Heart right ventricle (tissue), 16 donors: ENCODE results near the gene SLC27A1. TPM values are rescaled to one million over a fixed set of nuclear protein-coding genes. Genes with fewer than 3 reads are reported as not detected.
"Not testable (repeated sequence)": the region's sequence is repeated elsewhere in the genome, so short reads cannot be mapped to it uniquely, and the experiment has no call there.

Experiments used
- ATAC-seq, 8 donors: fragments of 200-7000 bp; cut with Tn5 transposase; one replicate each; pipeline ENCODE4 v1.9.1; 2020; ENCODE audit warnings: mild to moderate bottlenecking in 8 of 8, moderate library complexity in 8 of 8, moderate number of reproducible peaks in 1 of 8
- DNase-seq, 2 donors: peaks; one replicate each; pipeline ENCODE4 v3.0.0-alpha.2; 2020
- H3K27ac ChIP-seq, 10 donors: fragments of 200-600 bp; sonication (generic) in 2 of 10; one replicate each; pipeline versions ENCODE4 v1.5.0 to v1.8.0; 2020 to 2022; ENCODE audit warnings: mild to moderate bottlenecking in 3 of 10
- H3K27me3 ChIP-seq, 7 donors: fragments of 200-600 bp; one replicate each; pipeline ENCODE4 v1.8.0; 2021 to 2022; ENCODE audit warnings: mild to moderate bottlenecking in 2 of 7
- H3K36me3 ChIP-seq, 9 donors: fragments of 200-600 bp; sonication (generic) in 1 of 9; one replicate each; pipeline versions ENCODE4 v1.5.0 to v1.8.0; 2020 to 2022; ENCODE audit warnings: mild to moderate bottlenecking in 2 of 9
- H3K4me1 ChIP-seq, 9 donors: fragments of 200-600 bp; sonication (generic) in 1 of 9; one replicate each; pipeline versions ENCODE4 v1.5.0 to v1.8.0; 2020 to 2022; ENCODE audit warnings: mild to moderate bottlenecking in 4 of 9
- H3K4me3 ChIP-seq, 10 donors: fragments of 200-600 bp; sonication (generic) in 2 of 10; one replicate each; pipeline versions ENCODE4 v1.5.0 to v1.8.0; 2020 to 2022; ENCODE audit warnings: mild to moderate bottlenecking in 7 of 10, moderate library complexity in 2 of 10
- H3K9me3 ChIP-seq, 11 donors: fragments of 200-600 bp in 10 of 11; sonication (generic) in 2 of 11; one replicate each; pipeline versions ENCODE4 v1.5.0 to v1.8.0; 2013 to 2022; ENCODE audit warnings: mild to moderate bottlenecking in 2 of 11, control low read depth in 1 of 11, moderate library complexity in 1 of 11
- CTCF ChIP-seq, 9 donors: fragments of 200-600 bp; sonication (generic) in 2 of 9; IDR thresholded peaks; one replicate each; pipeline versions ENCODE4 v1.5.0 to v1.8.0; 2021 to 2022; ENCODE audit warnings: antibody characterized with exemption in 9 of 9, mild to moderate bottlenecking in 5 of 9, moderate library complexity in 1 of 9
- WGBS, 2 donors: extraction: QIAGEN DNeasy Blood & Tissue Kit; methylation state at CpG; one replicate each; pipeline ENCODE4 v1.1.7; 2013; ENCODE audit warnings: inconsistent platforms in 1 of 2; 5-methylcytosine and 5-hydroxymethylcytosine counted together
- intact Hi-C, 10 donors: fragments of 100-400 bp; cut with DNase I; formaldehyde crosslinking; loops; one replicate each; pipeline versions ENCODE4 v1.11.1 to v1.14.2; 2022
- polyA plus RNA-seq, 2 donors: library from polyadenylated mRNA; stranded (reverse); fragments of 200-250 nt; gene quantifications; one replicate each; pipeline ENCODE4 v1.2.3, GENCODE V29; 2013
- total RNA-seq, 10 donors: library from RNA; stranded (reverse); fragmentation: NEBNext Ultra II Directional in 3 of 10; extraction: Animal tissue kit (Norgen Biotek cat#: 25700) in 3 of 10; gene quantifications; one replicate each; pipeline versions ENCODE4 v1.2.1 to v1.2.4, GENCODE V29; 2021 to 2023
- donor health status: Arrhythmogenic right ventricular cardiomyopathy.
- donor health status: ischemic (EF 13 %, LVEDD 7.1; RV severe dilation, severe dysfunction).
- donor health status: healthy with polysubstance abuse.
- donor health status: DM: no; HTN: yes; CAD: no.
- donor health status: DM: no; HTN: no; CAD: no.
- donor health status: ischemic (EF 25% LVEDD 6.9; RV normal size, moderate dysfunction).
- donor health status: ischemic (EF 25% LVEDD 5.7; RV mildly dilated, moderate dysfunction).
- donor health status: healthy.
- donor health status: DM: yes; HTN: yes; CAD: no.
- donor health status: Ischemic cardiomyopathy.
- donor health status: ischemic (EF 35%, LVEDD 5.7; RV mildly dilated, moderate dysfunction).
- donor health status: nonischemic (EF 11% LVEDD 7.7; RV severe dilation, severe dysfunction).
- donor health status: DM: yes; HTN: yes; CAD: no.
- donor health status: PGD.
- donor health status: ischemic (EF 29% LVEDD 5.4; RV normal size, mild dysfunction).
- donor health status: nonischemic (EF 23%, LVEDD 6.1; RV moderate dilation, normal function).

The SLC27A1 gene
- total and polyA plus RNA-seq, 12 donors: 16.0 to 78.3 (median 47.2) TPM

- 92 to 93% methylated on average over 13 of the region's 13 CpGs for WGBS, 2 donors
- intact Hi-C loops: no loop called here
- no peak overlapping the region for H3K27ac ChIP-seq
- no peak overlapping the region for H3K4me3 ChIP-seq
- ATAC-seq (peak in 1 of 8 donors; percentile 12), DNase-seq (no peak)
- no peak for TF ChIP-seq CTCF (IDR thresholded peaks at IDR 0.05)
- no peaks in the 10 kb centered on the region for H3K9me3 ChIP-seq
- peaks cover 0 to 31% (median 13%) of the 10 kb centered on the region in 9 donors for H3K4me1 ChIP-seq
- no peaks in the 10 kb centered on the region for H3K27me3 ChIP-seq
- peaks cover 0 to 67% (median 20%) of the 10 kb centered on the region in 9 donors for H3K36me3 ChIP-seq
Observed at GRCh38 chr19:17504456-17504855, 34.1 kb downstream of the SLC27A1 start.

GRCh38 chr19:17505223-17505622 lies 34.9 kb downstream of the SLC27A1 start:
- intact Hi-C loops: no loop called here

GRCh38 chr19:17506745-17507144 lies 36.4 kb downstream of the SLC27A1 start:
- Histone ChIP-seq H3K27ac (no peak overlapping the region), H3K4me3 (no peak overlapping the region), H3K36me3 (peaks cover 0 to 45% (median 6%) of the 10 kb centered on the region in 9 donors), H3K27me3 (no peaks in the 10 kb centered on the region), H3K4me1 (peaks cover 4 to 34% (median 17%) of the 10 kb centered on the region in 9 donors), H3K9me3 (no peaks in the 10 kb centered on the region)
- intact Hi-C loops: no loop called here
- no peak for TF ChIP-seq CTCF (IDR thresholded peaks at IDR 0.05)
- 71 to 80% methylated on average over 9 of the region's 9 CpGs for whole genome bisulfite sequencing, 2 donors
- DNase-seq: no peak
- no peak for ATAC-seq

More at GRCh38 chr19:17505223-17505622, 34.9 kb downstream of the SLC27A1 start:
- no peak for DNase-seq
- ATAC-seq: peak in 1 of 8 donors; percentile 29
- Histone ChIP-seq H3K4me3 (no peak overlapping the region), H3K9me3 (no peaks in the 10 kb centered on the region), H3K36me3 (peaks cover 0 to 60% (median 20%) of the 10 kb centered on the region in 9 donors), H3K27ac (peak overlapping the region in 2 of 10 donors; percentile 5 to 42), H3K27me3 (no peaks in the 10 kb centered on the region), H3K4me1 (peaks cover under 1 to 31% (median 13%) of the 10 kb centered on the region in 9 donors)
- 66 to 73% methylated on average over 10 of the region's 10 CpGs for WGBS, 2 donors
- TF ChIP-seq CTCF (IDR thresholded peaks at IDR 0.05): no peak

GRCh38 chr19:17508558-17508933 lies 38.2 kb downstream of the SLC27A1 start:
- ATAC-seq, H3K4me3 ChIP-seq: not testable (repeated sequence)

More at GRCh38 chr19:17508558-17508933, 38.2 kb downstream of the SLC27A1 start:
- H3K36me3 ChIP-seq: peaks cover 0 to 30% (median 6%) of the 10 kb centered on the region in 9 donors
- H3K9me3 ChIP-seq, H3K27me3 ChIP-seq, DNase-seq, intact Hi-C loops: not testable (repeated sequence)
- H3K4me1 ChIP-seq: peaks cover 4 to 43% (median 26%) of the 10 kb centered on the region in 9 donors
- 92 to 94% methylated on average over 3 of the region's 3 CpGs for WGBS, 2 donors
- peak overlapping the region in 2 of 10 donors; percentile 37 to 69 for H3K27ac ChIP-seq
